Activated gamma-delta T cell (primary cell): Measurements from ENCODE around the gene CAPN3.

ENCODE experiments used
- DNase-seq: peaks from one replicate; lab custom pipeline; 2025; lab: John Stamatoyannopoulos, UW

Gene CAPN3

DNA sequence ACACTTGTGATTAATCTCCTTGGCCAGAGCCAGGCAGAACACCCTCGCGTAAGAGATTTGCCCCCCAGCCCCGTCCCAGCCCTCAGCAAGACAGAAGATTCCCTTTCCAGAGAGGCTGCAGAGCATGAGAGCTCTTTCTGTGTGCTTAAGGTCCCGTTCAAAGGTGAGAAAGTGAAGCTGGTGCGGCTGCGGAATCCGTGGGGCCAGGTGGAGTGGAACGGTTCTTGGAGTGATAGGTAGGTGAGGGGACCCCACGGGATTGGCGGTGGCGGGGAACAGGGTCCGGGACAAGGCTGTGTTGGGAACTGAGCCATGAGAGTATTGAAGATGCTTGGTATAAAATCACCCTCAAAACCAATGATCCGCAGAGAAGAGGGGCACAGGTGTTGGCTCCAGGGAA lies 34.8 kb downstream of the CAPN3 start:
- no peak for DNase-seq

DNA sequence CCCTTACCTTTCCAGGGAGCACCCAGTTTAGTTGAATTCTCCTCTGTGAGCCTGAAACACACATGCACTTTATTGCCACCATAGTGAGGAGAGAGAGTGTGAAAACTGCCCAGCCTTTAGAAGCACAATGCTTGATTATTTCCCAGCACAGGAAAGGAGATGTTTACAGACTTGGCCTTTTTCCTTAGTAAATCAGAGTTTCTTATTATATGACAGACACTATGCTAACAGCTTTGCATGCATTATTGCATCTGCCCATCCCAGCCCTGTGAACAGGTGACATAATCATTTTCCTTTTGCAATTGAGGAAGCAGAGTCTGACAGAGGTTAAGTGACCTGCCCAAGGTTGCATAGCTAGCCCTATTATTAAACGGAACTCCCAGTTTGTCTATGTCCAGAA lies 36.5 kb downstream of the CAPN3 start:
- no peak for DNase-seq

DNA sequence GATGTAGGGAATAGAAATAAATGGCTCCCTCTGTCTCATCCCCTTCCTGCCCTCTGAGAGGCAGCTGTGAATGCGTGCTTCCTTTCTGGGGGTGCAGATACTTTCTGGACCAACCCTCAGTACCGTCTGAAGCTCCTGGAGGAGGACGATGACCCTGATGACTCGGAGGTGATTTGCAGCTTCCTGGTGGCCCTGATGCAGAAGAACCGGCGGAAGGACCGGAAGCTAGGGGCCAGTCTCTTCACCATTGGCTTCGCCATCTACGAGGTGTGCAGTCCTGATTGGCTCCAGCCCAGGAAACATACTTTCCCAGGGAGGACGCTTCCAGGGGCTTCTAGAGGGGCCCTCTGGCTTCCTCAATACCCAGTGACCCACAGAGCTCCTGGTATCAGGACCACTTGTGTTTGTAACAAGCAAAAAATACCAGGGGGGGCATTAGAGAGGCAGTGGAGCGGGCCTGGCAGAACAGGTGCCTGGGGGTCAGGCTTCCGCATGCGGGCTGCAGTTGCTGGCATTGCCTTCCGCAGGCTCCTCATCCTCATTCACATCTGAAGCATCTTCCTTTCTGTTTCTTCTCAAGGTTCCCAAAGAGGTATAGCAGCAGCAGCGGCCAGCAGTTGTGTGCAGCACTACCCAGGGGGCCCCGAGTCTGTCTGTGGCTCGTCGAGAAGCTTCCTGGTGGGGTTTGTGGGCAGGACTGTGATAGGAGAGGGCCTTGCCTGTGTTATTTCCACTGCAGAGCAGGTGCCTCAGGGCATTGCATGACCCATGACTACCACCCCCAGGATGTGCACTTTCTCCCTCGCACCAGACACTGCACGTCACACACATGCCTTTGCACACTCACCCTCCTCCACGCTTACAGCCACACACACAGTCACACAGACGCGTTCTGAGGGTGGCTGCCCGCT lies 42.5 kb downstream of the CAPN3 start:
- no peak for DNase-seq

DNA sequence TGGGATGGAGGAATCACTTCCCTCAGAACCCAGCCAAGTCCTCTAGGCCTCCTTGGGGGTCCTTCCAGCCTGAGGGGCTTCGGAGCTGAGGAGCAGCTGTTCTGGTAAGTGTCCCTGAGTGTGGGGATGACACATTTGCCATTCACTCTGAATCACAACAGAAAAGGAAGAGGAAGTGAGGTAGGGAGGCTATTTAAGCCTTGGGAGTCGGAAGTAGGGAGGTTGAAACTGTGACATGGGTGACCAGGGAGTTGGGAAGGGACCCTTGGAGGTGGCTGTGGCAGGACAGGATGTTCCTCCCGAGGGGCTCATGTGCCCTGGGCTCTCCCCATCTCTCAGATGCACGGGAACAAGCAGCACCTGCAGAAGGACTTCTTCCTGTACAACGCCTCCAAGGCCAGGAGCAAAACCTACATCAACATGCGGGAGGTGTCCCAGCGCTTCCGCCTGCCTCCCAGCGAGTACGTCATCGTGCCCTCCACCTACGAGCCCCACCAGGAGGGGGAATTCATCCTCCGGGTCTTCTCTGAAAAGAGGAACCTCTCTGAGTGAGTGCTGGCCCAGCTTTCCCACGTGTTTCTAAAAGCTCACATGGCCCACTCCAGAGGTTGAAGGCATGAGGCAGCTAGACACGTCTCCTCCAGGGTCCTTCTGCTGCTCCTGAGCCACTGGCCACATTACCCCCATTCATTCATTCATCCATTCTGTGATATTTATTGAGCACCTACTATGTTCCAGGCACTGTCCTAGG lies 43.3 kb downstream of the CAPN3 start:
- no peak for DNase-seq

DNA sequence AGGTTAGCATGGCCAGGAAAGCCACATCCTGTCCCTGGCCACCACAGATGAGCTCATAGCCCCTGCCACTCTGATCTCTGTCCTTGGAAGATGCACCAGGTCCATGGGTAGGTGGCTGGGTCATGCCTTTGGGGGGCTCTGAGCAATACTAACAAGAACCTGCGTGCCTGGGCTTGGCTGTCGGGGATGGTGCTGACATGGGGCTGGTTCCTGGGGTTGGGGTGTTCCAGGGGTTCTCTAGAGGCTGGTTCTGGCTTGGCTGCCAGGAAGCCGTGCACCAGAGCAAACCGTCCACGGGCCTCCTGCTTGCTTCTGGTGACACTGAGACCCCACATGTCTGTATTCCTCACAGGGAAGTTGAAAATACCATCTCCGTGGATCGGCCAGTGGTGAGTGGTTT lies 44.1 kb downstream of the CAPN3 start:
- no peak for DNase-seq

DNA sequence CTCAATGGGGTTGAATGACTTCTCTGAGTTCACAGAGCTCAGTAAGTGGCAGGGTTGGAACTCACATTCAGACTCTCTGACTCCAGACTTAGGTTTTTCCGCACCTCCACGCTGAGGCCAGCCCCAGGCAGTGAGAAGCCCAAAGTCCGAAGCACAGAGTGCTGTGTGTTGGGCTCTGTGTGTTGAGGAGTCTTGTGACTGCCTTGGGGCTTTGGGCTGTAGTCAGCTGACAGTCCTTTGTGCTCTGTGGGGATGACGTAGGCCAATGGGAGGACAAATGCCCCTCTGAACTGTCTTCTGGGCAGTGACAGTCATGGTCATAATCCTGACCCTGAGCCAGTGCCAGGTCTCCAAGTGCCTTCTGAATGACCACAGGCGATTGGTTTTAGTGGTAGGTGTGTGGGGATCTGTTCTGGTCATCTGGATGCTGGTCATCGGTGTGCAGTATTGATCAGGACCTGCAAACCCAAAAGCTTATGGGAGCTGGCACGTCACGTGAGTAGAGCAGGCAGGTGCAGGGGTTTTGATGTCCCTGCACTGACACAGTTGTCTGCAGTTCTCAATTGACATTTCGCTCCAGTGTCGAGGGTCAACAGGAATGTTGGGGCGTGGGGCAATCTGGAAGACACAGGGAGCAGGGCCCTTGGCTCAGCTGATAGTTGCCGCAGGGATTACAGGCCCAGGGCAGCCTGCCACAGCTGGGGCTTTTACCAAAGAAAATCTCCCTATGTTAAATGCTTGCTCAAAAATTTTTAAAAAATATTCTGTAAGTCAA lies 45.3 kb downstream of the CAPN3 start:
- DNase-seq, result no peak

DNA sequence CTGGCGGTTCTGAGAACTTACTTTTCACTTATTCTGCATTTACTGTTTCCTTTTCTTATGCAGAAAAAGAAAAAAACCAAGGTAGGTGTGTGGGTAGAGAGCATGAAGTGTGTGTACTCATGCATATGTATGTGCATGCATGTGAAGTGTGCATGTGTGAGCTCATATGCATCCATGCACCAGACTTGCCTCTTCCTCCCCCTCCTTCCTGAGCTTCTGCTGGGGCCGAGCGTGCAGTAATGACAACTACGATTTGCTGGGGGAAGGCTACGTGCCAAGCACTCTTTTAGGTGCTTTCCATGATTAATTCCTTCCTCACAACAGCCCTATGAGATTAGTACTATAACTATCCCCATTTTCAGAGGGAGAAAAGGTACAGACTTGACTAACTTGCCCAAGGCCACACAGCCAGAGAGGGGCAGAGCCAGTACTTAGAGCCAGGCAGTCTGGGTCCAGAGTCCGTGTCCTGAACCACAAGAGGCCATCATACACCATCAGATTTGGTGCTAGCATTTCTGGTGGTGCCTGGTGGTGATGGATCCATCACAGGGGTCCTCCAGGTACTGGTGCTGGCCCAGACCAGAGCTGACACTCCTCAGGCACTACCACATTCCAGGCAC lies 46.7 kb downstream of the CAPN3 start:
- no peak for DNase-seq

DNA sequence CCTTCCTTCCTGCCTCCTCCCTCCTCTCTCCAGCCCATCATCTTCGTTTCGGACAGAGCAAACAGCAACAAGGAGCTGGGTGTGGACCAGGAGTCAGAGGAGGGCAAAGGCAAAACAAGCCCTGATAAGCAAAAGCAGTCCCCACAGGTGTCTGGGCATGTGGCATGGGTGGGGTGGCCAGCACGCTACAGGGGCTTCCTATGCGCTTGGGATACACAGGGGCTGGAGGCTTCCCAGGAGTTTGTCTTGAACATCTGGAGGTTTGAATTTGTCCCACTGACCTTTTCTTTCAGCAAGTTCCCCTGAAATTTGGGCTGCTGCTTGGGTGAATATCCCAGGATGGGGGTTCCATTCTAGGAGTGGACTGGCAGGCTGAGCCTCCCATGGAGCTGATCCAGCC lies 48.9 kb downstream of the CAPN3 start:
- DNase-seq, result no peak

DNA sequence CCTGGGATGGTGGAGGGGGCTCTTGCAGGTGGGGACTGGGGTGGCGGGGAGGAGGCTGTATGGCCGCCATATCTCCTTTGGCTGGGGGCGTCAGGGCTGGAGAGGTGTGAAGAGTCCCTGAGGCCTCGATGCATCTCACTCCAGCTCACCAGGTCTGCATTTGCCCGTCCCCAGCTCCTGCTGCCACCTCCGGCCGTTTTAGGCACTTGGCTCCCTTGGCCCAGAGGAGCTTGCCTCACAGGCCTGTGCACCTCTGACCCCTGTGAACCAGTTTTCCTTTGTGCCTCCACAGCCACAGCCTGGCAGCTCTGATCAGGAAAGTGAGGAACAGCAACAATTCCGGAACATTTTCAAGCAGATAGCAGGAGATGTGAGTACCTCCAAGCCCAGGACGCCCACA lies 49.7 kb downstream of the CAPN3 start:
- no peak for DNase-seq

DNA sequence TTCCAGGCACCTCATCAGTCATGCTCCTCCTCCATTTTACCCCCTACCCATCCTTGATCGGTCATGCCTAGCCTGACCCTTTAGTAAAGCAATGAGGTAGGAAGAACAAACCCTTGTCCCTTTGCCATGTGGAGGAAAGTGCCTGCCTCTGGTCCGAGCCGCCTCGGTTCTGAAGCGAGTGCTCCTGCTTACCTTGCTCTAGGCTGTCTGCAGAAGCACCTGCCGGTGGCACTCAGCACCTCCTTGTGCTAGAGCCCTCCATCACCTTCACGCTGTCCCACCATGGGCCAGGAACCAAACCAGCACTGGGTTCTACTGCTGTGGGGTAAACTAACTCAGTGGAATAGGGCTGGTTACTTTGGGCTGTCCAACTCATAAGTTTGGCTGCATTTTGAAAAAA lies 52.6 kb downstream of the CAPN3 start:
- no peak for DNase-seq

DNA sequence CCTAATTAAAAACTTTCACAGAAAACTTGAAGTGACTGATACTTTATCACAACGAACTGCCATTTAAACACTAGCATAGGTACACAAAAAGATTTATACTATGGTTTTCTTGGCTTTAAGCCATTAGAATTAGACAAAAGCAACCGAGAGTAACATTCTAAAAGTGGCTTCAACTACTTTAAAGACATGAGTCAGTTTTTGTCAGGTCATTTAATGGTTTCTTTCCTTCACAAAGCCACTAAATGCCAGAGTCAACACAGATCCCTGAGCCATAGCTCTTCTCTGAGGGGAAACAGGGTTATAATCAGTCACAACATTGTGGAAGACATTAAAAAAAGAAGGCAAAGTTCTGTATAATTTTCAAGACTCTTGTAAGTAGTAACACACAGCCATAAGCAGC lies 54.6 kb downstream of the CAPN3 start:
- DNase-seq, result no peak

DNA sequence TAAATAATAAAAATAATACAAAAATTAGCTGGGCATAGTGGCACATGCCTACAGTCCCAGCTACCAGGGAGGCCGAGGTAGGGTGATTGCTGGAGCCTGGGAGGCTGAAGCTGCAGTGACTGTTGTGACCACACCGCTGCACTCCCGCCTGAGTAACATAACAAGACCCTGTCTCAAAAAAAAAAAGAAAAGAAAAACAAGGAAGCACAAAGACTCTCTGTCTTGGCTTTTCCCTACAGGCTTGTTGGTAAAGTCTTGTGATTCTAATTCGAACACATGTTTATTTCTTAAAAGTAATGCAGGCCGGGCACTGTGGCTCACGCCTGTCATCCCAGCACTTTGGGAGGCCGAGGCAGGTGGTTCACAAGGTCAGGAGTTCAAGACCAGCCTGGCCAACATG lies 60.1 kb downstream of the CAPN3 start:
- no peak for DNase-seq

DNA sequence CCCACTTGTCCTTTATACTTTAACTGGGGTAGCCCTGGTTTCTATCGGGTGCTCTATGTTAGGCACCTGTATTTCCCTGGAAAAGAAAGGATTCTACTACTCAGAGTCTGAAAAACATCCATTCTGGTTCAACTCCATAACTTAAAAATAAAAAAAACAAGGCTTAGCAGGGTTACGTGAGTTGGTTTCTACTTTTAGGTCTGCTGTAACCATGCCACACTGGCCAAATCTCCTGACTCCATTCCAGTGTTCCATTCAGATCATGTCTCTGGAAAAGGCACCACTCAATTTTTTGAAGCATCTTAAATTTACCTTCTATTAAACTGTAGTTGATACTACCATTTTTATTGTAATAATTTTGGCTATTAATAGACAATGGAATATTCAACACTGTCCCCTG lies 62.1 kb downstream of the CAPN3 start:
- DNase-seq, result no peak

DNA sequence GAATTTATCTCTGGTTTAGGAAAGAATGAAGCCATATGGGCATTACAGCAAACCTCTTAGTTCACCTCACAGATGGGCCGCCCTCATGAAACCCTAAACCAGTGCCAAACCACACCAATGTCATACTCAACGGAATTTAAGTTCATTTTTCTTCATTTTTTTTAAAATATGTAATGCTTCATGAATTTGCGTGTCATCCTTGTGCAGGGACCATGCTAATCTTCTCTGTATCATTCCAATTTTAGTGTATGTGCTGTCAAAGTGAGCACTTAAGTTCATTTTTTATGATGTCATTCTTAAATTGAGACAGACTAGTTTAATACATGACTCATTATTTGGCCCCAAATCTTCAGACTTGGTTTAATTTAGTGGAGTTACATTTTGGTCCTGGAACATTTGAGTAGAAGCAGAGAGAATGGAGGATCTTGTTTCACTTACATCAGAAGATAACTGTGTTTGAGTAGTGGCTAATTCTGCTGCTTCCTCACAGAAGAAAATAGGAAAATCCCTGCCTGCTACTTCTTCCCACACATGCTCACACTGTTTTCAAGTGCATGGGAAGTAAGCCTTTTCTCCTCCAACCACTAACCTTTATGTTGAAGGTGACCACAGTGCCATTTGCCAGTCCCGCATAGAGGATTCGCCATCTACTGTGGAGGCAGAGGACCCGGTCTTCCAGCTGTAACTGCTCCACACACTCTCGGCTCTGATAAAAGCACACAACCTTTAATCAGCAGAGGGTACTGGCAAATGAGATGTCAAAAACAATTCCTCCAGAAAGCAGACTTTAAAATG lies 68.3 kb downstream of the CAPN3 start:
- no peak for DNase-seq

DNA sequence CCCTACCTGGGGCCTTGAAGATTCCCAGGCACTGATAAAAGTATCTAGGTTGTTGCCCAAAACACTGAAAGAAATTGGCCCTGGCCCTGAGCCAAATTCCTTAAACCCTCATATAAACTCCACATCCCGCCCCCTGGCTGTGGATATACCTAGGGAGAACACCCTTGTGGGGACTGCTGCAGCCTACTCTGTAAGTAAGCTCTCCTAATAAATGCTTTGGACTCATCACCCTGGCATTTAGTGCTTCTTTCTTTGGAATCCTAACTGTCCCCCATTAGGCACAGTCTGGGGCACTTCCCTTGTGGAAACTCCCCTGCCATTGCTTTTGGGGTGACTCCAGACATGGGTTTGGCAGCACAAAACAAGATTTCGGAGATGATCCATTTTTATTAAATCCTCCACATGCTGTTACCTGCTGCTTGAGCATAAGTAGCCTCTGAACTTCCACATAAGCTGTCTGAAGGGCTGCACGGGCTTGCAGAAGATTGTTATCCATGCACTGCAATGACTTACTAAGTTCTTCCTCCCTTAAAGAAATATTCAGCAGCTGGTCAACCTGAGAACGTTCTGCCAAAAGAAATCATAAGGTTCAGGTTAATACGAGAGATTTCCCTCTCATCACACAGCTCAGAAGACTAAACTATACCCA lies 85.2 kb downstream of the CAPN3 start:
- DNase-seq, result no peak

DNA sequence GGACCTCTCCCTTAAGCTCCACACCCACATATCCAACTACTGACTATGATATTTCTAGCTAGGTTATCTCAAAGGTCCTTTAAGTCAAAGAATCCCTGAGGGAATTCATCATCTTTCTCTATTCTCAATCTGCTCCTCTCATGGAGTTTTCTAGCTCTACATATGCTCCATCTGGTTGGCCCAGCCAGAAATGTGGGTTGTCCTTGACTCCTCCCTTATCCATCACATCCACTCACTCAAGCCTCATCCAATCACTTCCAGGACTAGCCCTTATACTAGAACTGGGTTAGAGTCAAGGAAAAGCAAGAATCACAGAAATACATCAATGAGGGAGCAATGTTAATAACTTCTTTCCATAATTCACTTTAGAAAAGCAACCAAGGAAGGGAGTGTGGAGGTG lies 86.2 kb downstream of the CAPN3 start:
- DNase-seq, result no peak

DNA sequence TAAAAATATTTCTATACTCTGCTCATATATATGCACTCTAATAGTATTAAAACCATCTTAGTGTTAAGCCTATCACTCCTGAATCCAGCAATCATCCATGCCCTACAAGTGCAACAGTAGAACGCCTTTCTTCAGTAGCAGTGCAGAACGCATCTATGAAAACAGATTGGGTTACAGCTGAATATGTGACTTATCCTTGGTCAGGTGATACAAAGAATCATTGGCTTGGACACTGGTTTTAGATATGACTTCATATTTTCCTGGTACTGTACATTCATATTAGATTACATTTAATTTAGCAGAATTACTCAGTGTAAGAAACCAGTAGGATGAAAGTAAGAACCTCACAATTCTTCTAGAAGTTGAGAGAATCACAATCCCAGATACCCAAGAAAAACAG lies 88.3 kb downstream of the CAPN3 start:
- DNase-seq, result no peak

DNA sequence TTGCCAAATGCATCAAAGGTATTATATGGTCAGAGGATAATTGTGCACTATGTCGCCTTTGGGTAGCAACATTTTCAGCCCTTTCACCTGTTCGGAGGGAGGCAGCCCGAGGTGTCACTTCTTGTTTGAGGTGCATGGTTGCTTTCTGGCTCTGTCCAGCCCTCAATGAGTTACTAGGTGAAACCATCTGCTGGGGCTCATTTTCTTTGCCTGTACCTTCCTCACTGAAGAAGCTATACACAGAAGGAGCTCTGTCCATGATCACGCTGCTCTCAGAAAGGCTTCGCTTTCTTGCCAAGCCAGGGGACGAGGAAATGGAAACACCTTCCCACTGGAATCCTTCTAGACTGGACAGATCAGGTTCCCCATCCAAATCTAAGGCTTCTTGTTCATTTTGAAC lies 89.0 kb downstream of the CAPN3 start:
- DNase-seq, result no peak

DNA sequence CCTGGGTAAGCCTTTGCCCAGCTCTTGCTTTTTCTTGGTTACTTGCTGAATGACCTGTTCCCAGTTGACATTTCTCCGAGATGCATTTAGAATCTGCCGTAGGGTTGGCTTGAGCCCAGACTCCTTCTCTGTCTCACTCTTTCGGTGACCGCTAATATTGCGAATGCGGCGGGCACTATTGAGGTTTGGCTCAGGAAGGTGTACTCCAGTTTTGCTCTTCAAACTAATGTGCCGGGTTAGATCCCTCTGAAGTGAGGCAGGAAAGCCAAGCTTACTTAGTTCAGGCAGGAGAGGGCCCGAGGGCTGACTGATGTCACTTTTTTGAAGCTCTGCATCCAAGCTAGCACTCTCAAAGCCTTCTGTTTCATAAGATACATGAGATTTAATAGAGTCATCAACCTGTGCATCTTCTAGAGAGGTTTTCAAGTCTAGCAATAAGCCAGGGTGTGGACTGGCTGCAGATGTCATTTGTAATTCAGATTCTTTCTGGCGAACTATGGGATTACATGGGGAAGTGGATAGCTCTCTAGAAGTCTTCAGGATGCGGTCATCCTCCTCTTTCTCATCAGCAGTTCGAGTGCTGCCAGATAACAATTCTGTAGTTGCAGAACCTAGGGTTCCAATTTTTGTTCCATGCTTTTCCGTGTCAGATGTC lies 90.6 kb downstream of the CAPN3 start:
- no peak for DNase-seq

DNA sequence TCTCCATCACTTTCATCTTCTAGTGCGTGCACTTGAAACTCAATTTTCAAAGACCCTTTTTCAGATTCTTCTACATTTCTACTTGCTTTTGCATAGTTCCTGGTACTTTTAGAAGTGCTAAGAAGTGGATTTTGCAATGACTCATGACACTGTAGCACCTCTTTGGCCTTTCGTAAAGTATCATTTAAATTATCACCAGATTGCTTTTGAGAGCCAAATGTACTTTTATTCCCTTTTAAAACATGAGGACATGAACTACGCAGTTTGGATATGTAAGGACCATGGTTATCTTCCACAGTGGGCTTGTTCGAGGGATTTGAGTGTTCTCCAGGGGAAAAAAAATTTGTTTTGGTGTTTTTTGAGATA lies 91.1 kb downstream of the CAPN3 start:
- DNase-seq, result no peak
